ENCODE measurements around the gene TNFAIP8L1. TPM values are rescaled to one million over a fixed set of nuclear protein-coding genes. Genes with fewer than 3 reads are reported as not detected.

TNFAIP8L1 gene
- polyA plus RNA-seq, 1 donor (not counting 4 experiments of a cell fraction or from before 2014, with no cell fraction given): 4.7 TPM

DNA sequence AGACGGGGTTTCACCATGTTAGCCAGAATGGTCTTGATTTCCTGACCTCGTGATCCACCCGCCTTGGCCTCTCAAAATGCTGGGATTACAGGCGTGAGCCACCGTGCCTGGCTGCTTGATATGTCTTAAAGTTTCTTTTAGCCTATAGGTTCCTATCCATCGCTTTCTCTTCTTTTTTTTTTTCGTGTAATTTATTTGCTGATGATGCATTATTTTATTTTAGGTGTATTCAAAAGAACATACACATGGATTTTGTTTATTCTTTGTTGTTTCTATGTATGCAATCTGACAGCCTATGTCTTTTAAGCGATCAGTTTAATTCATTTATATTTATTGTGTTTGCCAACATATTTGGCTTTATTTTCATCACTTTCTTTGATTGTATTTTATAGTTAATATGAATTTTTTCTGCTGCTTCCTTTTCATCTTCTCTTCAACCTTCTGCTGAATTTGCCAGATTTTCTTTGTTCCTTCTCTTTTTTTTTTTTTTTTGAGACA, 26.0 kb upstream of the TNFAIP8L1 start:
- Histone ChIP-seq H3K27ac (ENCODE audit: control insufficient read depth, insufficient read depth, low read length) (no peak overlapping the region), H3K4me2 (ENCODE audit: control insufficient read depth, extremely low read depth, insufficient read depth, low read depth, low read length) (no peak overlapping the region), H4K20me1 (ENCODE audit: control insufficient read depth, extremely low read depth, insufficient read depth, low read length) (no peaks in the 10 kb centered on the region), H3K79me2 (ENCODE audit: control insufficient read depth, insufficient read depth, low read length) (no peaks in the 10 kb centered on the region), H3K4me3 (ENCODE audit: control insufficient read depth in 2 of 3, extremely low read depth in 1 of 3, insufficient read depth in 2 of 3, low read depth in 1 of 3, low read length in 3 of 3) (no peak overlapping the region), H3K36me3 (ENCODE audit: control insufficient read depth in 2 of 2, extremely low read depth in 1 of 2, insufficient read depth in 2 of 2, low read length in 2 of 2) (no peaks in the 10 kb centered on the region), H3K9me1 (ENCODE audit: control insufficient read depth, extremely low read depth, insufficient read depth, low read length) (no peaks in the 10 kb centered on the region), H3K9ac (ENCODE audit: control insufficient read depth, extremely low read depth, insufficient read depth, low read length) (no peak overlapping the region), H2AFZ (ENCODE audit: control insufficient read depth, low read length) (no peak overlapping the region), H3K4me1 (ENCODE audit: control insufficient read depth, extremely low read depth, insufficient read depth, low read length) (no peaks in the 10 kb centered on the region), H3K9me3 (ENCODE audit: control insufficient read depth, low read depth, low read length) (no peaks in the 10 kb centered on the region), H3K27me3 (ENCODE audit: control insufficient read depth, extremely low read depth, insufficient read depth, low read length) (peaks cover 24% of the 10 kb centered on the region)
- dilution Hi-C loops (cut with MboI; ENCODE audit: extremely low pct_ligation_motif_present, low sequenced_read_pairs): no loop called here
- TF ChIP-seq CTCF (optimal IDR thresholded peaks at IDR 0.05 in 1 of 3, IDR thresholded peaks at IDR 0.05 in 1 of 3, conservative IDR thresholded peaks at IDR 0.05 in 1 of 3; ENCODE audit: extremely low read depth in 1 of 3, insufficient read depth in 2 of 3, low read length in 3 of 3): no peak
- DNase-seq (ENCODE audit: low read depth, low spot score) (no peak), FAIRE-seq (no peak)

DNA sequence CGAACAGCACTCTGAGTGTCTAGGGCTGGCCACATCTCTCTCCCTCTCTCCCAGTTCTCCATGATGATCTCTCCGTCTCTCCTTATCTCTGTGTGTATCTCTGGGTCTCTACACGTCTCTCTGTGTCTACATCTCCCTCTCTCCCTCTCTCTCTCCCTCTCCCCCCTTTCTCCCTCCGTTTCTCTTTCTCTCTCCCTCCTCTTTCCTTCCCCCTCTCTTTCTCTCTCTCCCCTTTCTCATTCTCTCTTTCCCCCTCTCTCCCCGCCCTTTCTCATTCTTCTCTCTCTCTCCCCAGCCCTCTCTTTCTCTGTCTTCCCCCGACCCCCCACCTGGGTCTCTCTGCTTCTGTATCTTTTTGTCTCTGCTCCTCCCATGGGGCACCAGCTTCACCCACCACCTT, 21.3 kb upstream of the TNFAIP8L1 start:
- H3K27ac ChIP-seq (ENCODE audit: control insufficient read depth, insufficient read depth, low read length): no peak overlapping the region
- H3K9me3 ChIP-seq (ENCODE audit: control insufficient read depth, low read depth, low read length): no peaks in the 10 kb centered on the region
- no peak for DNase-seq (ENCODE audit: low read depth, low spot score)
- no peaks in the 10 kb centered on the region for H3K79me2 ChIP-seq (ENCODE audit: control insufficient read depth, insufficient read depth, low read length)
- H3K27me3 ChIP-seq (ENCODE audit: control insufficient read depth, extremely low read depth, insufficient read depth, low read length): peaks cover 21% of the 10 kb centered on the region
- no peaks in the 10 kb centered on the region for H3K36me3 ChIP-seq (ENCODE audit: control insufficient read depth in 2 of 2, extremely low read depth in 1 of 2, insufficient read depth in 2 of 2, low read length in 2 of 2)
- no peak overlapping the region for H3K9ac ChIP-seq (ENCODE audit: control insufficient read depth, extremely low read depth, insufficient read depth, low read length)
- no peak for TF ChIP-seq CTCF (optimal IDR thresholded peaks at IDR 0.05 in 1 of 3, IDR thresholded peaks at IDR 0.05 in 1 of 3, conservative IDR thresholded peaks at IDR 0.05 in 1 of 3; ENCODE audit: extremely low read depth in 1 of 3, insufficient read depth in 2 of 3, low read length in 3 of 3)
- TF ChIP-seq EZH2 (IDR thresholded peaks at IDR 0.05; ENCODE audit: low read length): no peak
- dilution Hi-C loops (cut with MboI; ENCODE audit: extremely low pct_ligation_motif_present, low sequenced_read_pairs): no loop called here
- H4K20me1 ChIP-seq (ENCODE audit: control insufficient read depth, extremely low read depth, insufficient read depth, low read length): no peaks in the 10 kb centered on the region
- H2AFZ ChIP-seq (ENCODE audit: control insufficient read depth, low read length): no peak overlapping the region
- no peaks in the 10 kb centered on the region for H3K9me1 ChIP-seq (ENCODE audit: control insufficient read depth, extremely low read depth, insufficient read depth, low read length)
- no peak overlapping the region for H3K4me3 ChIP-seq (ENCODE audit: control insufficient read depth in 2 of 3, extremely low read depth in 1 of 3, insufficient read depth in 2 of 3, low read depth in 1 of 3, low read length in 3 of 3)
- no peak for FAIRE-seq
- H3K4me2 ChIP-seq (ENCODE audit: control insufficient read depth, extremely low read depth, insufficient read depth, low read depth, low read length): no peak overlapping the region
- H3K4me1 ChIP-seq (ENCODE audit: control insufficient read depth, extremely low read depth, insufficient read depth, low read length): no peaks in the 10 kb centered on the region

Measured in keratinocyte (primary cell).